ENCODE results near the gene LRRC52.

The LRRC52 gene

DNA sequence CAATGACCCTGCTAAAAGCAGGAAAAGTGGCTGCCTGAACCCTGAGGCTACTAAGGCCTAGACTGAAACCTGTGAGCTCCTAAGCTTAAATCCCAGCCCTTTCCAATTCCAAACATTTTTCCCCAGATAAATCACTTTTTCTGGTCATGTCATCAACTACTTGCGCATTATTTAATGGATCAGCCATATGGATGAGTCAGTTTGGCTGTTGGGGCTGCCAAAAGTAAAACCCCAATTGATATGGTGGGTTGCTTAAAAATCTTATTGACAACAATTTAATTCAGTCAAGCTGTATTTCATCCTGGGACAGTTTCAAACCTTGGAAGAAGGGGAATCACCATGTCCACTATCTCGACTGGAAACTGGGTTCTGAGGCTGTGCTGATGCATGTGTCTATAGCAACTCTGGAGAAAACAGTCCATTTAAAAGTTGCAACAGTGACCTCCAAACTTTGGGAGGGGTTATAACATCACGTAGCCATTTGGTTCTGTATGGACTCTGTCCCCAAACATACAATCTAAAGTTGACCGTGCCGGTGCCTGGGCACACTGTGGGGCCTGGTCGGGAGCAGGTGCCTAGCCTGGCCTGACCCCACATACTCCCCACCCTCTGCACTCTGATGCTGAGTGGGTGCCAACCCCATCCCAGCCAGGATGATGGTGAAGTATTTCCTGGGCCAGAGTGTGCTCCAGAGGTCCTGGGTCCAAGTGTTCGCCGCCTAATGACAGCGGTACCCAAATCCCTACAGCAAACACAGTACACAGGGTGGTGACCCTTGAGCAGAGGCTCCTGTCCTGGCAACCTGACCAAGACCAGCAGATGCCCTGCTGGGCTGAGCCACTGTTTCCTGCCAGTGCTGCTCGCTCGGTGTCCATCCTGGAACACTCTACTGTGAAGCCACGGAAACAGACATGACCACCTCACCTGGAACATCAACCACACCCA is 46.5 kb upstream of the LRRC52 start:
- Histone ChIP-seq H3K27ac (no peak overlapping the region), H3K36me3 (no peaks in the 10 kb centered on the region), H3K27me3 (no peaks in the 10 kb centered on the region), H3K4me3 (no peak overlapping the region), H3K9me3 (no peaks in the 10 kb centered on the region), H3K4me1 (no peaks in the 10 kb centered on the region)
- no peak for DNase-seq
- TF ChIP-seq, protein P1, sequence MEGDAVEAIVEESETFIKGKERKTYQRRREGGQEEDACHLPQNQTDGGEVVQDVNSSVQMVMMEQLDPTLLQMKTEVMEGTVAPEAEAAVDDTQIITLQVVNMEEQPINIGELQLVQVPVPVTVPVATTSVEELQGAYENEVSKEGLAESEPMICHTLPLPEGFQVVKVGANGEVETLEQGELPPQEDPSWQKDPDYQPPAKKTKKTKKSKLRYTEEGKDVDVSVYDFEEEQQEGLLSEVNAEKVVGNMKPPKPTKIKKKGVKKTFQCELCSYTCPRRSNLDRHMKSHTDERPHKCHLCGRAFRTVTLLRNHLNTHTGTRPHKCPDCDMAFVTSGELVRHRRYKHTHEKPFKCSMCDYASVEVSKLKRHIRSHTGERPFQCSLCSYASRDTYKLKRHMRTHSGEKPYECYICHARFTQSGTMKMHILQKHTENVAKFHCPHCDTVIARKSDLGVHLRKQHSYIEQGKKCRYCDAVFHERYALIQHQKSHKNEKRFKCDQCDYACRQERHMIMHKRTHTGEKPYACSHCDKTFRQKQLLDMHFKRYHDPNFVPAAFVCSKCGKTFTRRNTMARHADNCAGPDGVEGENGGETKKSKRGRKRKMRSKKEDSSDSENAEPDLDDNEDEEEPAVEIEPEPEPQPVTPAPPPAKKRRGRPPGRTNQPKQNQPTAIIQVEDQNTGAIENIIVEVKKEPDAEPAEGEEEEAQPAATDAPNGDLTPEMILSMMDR (IDR thresholded peaks at IDR 0.05): no peak
- intact Hi-C loops (cut with DNase I; ENCODE audit: low total_unique reads): no loop called here

DNA sequence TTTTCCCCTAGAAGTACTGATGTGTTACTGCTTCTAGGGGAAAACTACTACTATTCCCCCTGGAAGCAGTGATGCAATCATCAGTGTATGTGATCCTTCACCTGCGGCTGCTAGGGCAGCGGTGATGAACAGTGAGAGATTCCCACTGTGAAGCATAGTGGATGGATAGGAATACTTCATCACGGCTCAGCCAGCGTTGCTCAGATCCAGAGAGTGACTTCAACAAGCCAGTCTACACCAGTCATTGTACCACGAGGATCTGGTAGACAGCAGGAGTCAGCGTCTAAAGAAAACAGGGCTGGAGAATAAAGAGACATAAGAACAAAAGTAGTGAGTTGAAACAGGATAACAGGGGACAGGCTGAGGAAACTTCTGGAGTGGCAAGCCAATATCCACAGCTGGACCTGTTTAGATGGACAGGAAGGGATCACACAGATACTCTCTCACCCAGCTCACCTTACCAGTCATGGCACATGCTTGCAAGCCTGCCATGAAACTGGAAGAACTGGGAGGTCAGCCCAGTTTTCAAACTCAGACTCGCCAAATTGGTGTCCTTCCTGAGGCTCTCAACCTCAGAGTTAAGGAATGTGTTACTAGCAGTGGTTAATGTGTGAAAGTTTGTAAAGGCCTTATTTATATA is 42.4 kb upstream of the LRRC52 start:
- Histone ChIP-seq H3K27ac (no peak overlapping the region), H3K36me3 (no peaks in the 10 kb centered on the region), H3K4me1 (no peaks in the 10 kb centered on the region), H3K27me3 (no peaks in the 10 kb centered on the region), H3K4me3 (no peak overlapping the region), H3K9me3 (no peaks in the 10 kb centered on the region)
- TF ChIP-seq, protein P1 (IDR thresholded peaks at IDR 0.05): no peak
- DNase-seq: no peak
- intact Hi-C loops (cut with DNase I; ENCODE audit: low total_unique reads): no loop called here

DNA sequence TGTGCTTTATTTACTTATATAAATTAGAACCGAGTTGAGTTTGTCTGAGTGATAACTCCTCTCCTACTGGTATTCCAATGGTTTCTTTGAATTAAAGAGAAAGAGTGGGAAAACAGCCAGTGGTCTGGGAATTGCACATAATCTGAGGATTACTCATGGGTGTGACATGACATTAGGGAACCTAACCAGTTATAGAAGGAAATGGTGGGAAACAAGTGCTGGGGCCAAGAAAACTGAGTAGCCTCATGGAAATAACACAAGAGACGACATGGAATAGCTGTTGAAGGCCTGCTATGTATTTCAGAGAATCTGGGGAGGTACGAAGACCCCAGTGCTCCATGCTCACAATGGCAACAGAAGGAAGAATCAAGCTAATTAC is 41.8 kb upstream of the LRRC52 start:
- no peaks in the 10 kb centered on the region for H3K4me1 ChIP-seq
- intact Hi-C loops (cut with DNase I; ENCODE audit: low total_unique reads): no loop called here
- no peaks in the 10 kb centered on the region for H3K27me3 ChIP-seq
- no peaks in the 10 kb centered on the region for H3K36me3 ChIP-seq
- no peak overlapping the region for H3K4me3 ChIP-seq
- no peaks in the 10 kb centered on the region for H3K9me3 ChIP-seq
- no peak overlapping the region for H3K27ac ChIP-seq
- TF ChIP-seq, protein P1 (IDR thresholded peaks at IDR 0.05): no peak
- DNase-seq: no peak

DNA sequence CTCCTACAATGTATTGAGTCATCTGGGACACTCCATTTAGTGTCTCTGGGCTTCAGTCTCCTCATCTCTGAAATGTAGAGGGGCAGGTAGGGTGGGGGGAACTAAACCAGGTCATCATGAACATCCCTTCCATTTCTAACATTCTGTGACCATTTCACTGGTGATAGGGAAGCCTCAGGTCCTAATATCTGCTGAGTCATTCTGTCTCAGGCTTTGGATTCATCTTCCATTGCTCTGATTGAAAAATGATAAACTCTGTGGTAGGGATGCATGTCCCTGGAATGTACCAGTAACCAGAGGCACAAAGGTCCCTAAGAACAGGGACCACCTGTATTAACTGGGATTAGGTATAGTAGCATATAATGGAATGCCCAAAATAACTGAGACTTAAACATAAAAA is 36.2 kb upstream of the LRRC52 start:
- Histone ChIP-seq H3K9me3 (no peaks in the 10 kb centered on the region), H3K27ac (no peak overlapping the region), H3K27me3 (no peaks in the 10 kb centered on the region), H3K4me1 (no peaks in the 10 kb centered on the region), H3K36me3 (no peaks in the 10 kb centered on the region), H3K4me3 (no peak overlapping the region)
- DNase-seq: no peak
- intact Hi-C loops (cut with DNase I; ENCODE audit: low total_unique reads): no loop called here
- TF ChIP-seq, protein P1 (IDR thresholded peaks at IDR 0.05): no peak

DNA sequence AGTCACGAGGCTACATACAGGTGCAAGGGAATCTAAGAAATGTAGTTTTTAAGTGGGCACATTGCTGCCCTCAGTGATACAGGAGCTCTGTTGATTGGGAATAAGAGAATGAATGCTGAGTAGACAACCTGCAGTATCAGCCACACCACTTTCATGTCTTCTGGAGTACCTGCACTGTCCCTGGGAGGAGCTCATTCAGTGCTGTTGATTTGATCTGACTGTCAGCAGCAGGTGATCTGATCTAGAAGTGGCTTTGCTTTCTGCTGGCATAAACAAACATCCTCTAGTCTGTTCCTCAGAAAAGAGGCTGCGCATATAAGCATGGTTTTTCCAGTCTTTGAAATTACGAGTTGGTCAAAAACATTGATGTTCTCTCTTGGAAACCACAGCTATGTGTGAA is 35.5 kb upstream of the LRRC52 start:
- Histone ChIP-seq H3K36me3 (no peaks in the 10 kb centered on the region), H3K9me3 (no peaks in the 10 kb centered on the region), H3K27ac (no peak overlapping the region), H3K4me3 (no peak overlapping the region), H3K27me3 (no peaks in the 10 kb centered on the region), H3K4me1 (no peaks in the 10 kb centered on the region)
- intact Hi-C loops (cut with DNase I; ENCODE audit: low total_unique reads): no loop called here
- TF ChIP-seq, protein P1 (IDR thresholded peaks at IDR 0.05): no peak
- DNase-seq: no peak
